HG03439 (cell line): ENCODE data around the gene KRT6A.
"Not testable (repeated sequence)": the region's sequence is repeated elsewhere in the genome, so short reads cannot be mapped to it uniquely, and the experiment has no call there.

ENCODE experiments used
- ATAC-seq: cut with Tn5 transposase; IDR thresholded peaks from one replicate; pipeline ENCODE4 v1.9.1; 2021; ENCODE audit warnings: mild to moderate bottlenecking, moderate library complexity; ENCODE audit not compliant: unreplicated experiment

The KRT6A gene

GRCh38 chr12:52506858-52507715 lies 14.0 kb upstream of the KRT6A start:
- ATAC-seq: no peak

DNA sequence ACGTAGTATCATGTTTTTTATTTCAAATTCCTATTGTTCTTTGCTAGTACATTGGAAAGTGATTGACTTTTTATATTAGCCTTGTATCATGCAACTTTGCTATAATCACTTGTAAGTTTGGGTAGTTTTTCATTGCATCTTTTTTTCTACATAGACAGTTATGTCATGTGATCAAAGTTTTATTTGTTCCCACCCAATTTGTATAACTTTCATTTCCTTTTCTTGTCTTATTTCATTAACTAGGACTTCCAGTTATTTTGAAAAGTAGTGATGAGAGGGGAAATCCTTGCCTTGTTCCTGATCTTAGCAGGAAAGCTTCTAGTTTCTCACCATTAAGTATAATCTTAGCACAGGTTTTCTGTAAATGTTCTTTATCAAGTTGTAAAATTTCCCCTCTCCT lies 9.8 kb upstream of the KRT6A start:
- no peak for ATAC-seq

DNA sequence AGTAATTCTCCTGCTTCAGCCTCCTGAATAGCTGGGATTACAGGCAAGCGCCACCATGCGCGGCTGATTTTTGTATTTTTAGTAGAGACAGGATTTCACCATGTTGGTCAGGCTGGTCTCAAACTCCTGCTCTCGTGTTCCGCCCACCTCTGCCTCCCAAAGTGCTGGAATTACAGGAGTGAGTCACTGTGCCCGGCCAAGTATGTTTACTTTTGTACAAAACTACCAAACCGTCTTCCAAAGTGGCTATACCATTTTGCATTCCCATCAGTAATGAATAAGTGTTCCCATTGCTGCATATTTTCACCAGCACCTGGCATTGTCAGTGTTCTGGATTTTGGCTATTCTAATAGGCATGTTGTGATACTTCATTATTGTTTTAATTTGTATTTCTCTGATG lies 8.4 kb upstream of the KRT6A start:
- no peak for ATAC-seq

DNA sequence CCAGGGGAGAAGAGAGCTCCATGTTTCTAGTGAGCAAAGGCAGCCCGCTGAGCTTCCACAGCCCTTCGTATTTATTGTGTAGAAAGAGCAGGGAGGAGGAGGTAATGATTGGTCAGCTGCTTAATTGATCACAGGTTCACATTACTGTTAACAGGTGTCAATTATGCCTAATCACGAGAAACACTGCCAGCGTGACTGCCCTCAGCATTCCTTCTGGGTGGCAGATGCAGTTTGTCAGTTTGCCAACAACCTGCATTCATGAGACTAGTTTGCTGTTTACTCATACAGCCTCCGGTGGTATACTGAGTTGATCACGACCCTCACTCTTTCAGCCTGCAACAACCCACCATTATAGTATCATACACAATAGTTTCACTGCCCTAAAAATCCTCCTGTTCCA lies 7.5 kb upstream of the KRT6A start:
- not testable (repeated sequence) for ATAC-seq

DNA sequence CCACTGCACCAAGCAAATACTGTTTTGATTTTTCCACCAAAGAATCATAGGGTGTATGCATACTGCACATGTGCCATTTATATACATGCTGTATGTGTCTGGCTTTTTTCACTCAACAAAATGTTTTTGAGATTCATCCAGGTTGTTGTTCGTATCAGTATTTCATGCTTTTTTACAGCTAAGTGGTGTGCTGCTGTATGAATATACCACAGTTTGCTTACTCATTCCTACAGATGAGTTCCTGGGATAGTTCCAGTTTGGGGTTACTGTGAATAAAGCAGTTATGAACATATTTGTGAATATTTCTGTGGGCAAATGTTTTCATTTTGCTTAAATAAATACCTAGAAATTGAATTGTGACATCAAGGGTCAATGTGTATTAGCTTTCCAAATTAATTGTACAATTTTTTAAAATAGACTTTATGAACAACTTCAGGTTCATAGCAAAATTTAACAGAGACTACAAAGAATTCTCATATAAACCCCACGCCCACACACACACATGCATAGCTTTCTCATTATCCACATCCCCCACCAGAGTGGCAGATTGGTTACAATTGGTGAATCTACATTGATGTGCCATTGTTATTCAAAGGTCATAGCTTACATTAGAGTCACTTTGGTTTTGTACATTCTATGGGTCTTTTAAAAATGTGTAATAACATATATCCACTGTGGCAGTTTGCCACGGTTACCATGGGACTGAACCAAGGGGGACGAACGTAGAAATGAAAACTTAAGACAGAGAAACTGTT lies 6.9 kb upstream of the KRT6A start:
- ATAC-seq: no peak

DNA sequence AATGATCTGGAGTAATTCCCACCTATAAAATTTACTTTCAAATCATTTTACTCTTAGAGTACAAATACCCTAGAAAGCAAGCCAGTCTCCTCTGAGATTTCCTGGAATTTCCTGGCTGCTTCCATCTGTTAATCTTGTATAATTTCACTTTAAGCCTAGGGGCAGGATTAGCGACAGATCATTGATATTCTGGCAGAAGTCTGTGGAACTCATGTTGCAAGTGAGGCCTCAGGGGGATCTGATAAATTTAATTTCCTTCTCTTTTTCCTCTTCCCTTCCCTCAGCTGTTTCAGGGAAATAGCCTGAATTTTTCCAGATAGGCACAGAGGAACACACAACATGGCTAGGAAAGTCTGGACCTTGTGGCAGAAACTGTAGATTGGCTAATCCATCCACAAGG lies 5.9 kb upstream of the KRT6A start:
- no peak for ATAC-seq

- ATAC-seq: no peak
Observed at GRCh38 chr12:52497975-52498374, 4.9 kb upstream of the KRT6A start.

DNA sequence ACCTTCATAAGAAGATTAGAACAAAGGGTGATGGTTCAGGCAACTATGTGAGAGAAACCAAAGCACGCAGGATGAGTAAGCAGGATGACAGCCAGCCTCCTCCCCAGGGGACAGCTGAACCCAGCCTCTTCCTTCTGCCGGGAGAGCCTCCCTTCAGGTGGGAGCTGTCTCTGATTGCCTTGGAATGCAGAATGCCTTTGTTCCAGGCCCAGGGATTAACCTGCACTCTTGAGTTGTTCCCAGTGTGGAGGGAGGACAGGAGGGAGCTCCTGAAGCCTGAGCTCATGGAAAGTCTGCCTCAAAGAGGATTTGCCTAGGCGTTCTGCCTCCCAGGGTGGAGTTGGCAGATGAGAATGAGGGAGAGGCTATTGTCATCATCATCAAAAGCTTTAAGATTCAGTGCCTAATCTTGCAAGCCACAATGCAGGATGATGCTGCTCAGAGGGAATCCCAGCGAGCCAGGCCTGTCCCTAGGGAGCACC lies 3.6 kb upstream of the KRT6A start:
- no peak for ATAC-seq

GRCh38 chr12:52496054-52496453 lies 3.0 kb upstream of the KRT6A start:
- ATAC-seq: no peak

DNA sequence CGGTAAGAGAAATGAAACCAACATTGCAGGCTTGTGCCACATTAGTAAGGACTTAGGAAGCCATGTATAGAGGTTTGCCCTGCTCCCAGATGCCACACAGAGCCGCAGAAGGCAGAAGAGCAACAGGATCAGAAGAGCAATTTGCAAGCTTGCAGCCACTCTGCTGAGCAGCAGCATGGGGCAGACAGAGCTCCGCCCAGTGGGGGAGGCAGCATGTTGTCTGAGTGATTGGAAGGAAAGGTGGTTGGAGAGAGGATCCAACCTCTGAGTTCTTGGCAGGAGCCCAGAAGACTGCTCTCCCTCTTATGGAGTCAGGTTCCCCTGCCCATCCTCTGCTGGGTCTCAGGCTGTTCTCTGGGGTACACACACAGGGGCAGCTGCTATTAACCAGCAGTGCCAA lies 2.3 kb upstream of the KRT6A start:
- no peak for ATAC-seq

- no peak for ATAC-seq
Observed at GRCh38 chr12:52494518-52494917, 1.5 kb upstream of the KRT6A start.

GRCh38 chr12:52494100-52494499 lies 1.0 kb upstream of the KRT6A start:
- no peak for ATAC-seq

GRCh38 chr12:52492405-52492804 lies 652 bp downstream of the KRT6A start:
- ATAC-seq: not testable (repeated sequence)

GRCh38 chr12:52491495-52491894 lies 1.6 kb downstream of the KRT6A start:
- ATAC-seq: not testable (repeated sequence)

DNA sequence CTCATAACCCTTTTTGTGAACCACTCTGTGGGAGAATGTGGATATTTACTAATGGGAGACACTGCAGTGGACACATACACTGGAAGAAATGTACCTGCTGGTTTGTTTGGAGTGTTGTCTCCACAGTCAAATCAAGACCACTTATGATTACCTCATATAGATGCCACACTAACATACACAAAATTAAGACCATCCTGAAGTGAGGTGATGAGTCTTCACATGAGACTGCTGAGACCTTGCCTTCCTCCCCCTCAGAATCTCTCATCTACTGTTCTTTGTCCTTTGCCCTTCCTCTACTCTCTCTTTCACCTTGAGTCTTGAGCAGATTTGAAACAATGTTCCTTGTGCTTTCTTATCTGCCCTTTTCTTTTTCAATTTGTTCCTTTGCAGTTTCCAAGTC lies 4.3 kb downstream of the KRT6A start:
- ATAC-seq: no peak

DNA sequence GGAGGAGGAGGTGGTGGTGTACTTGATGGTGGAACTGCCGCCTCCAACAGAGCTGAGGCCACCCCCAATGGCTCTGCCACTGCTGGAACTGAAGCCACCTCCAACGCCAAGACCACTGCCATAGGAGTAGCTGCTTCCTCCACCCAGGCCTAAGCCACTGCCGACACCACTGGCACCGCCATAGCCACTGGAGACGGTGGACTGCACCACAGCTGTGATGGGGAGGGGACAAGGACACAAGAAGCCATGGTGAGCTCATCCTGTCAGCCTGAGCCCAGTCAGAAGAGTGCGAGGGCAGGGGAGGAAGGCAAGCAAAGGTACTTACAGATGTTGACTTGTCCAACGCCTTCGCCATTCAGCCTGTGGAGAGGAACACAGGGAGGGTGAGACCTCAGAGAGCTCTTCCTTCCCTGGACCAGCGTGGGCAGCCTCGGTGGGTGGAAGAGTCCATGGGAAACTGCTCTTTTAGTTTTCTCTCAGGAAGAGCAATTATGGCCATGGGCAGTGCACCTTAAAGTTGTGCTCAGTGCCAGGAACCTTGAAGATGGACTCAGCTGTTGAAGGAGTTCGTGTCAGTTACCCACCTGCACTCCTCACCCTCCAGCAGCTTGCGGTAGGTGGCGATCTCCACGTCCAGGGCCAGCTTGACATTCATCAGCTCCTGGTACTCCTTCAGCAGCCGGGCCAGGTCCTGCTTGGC lies 5.2 kb downstream of the KRT6A start:
- not testable (repeated sequence) for ATAC-seq

GRCh38 chr12:52487211-52487610 lies 5.8 kb downstream of the KRT6A start:
- ATAC-seq: no peak

DNA sequence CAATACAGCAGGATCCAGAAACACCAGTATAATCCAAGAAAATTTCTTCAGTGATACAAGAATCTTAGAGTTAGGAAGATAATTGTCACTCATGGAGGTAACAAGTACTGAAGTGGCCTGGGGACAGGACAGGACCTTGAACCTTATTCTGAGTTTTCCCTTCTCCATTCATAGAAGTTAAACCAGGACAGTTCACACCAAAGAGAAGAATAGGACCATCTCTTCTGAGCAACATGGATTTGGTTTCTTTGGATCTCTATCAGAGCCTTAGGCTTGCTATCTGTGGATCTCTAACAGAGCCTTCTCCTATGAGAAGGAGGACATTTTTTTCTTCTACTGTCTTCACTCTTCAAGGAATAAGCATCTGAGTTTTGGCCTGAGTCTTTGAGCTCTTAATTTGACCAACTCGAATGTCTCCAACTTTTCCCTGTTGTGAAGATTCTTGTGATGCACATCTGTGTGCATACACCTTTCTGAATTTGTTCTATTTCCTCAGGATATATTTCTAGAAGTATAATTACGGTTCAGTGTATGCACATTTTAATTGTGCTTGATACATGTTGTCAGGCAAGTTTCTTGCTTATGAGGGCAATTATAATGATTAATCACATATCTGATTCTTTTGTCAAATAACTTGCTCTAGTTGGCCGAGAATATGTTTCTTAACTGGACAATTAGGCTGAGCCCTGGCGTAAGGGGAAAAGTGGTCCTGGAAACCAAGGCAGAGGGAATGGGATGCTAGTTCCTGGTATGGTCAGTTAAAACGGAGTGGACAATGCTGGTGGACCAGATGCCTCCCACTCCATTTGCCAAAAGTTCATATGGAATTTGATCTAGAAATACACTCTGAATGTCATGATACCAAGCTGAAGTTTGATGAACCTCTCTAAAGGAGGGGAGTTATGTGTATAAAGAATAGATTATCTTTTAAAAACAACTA lies 6.6 kb downstream of the KRT6A start:
- ATAC-seq: no peak

GRCh38 chr12:52480073-52480472 lies 13.0 kb downstream of the KRT6A start:
- no peak for ATAC-seq

DNA sequence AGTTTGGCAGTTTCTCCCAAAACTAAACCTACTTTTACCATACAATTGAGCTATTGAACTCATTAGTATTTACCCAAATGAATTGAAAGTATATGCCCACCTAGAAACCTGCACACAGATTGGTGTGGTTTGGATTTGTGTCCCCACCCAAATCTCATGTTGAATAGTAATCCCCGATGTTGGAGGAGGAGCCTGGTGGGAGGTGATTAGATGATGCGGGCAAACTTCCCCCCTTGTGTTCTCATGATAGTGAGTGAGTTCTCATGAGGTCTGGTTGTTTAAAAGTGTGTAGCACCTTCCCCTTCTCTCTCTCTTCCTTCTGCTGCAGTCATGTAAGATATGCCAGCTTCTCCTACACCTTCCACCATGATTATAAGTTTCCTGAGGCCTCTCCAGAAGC lies 15.4 kb downstream of the KRT6A start:
- no peak for ATAC-seq
